HCT116 (cell line): ENCODE measurements around the gene PIGA. TPM values are rescaled to one million over a fixed set of nuclear protein-coding genes. Genes with fewer than 3 reads are reported as not detected.

Source experiments
- ATAC-seq: fragments of 200-7000 bp; cut with Tn5 transposase; 2 replicates; pipeline ENCODE4 v1.9.1; 2020; ENCODE audit warnings: mild to moderate bottlenecking, moderate library complexity
- BruUV-seq: library from RNA; stranded (reverse); fragments of 400-500 nt; replicated peaks from 2 replicates; lab custom pipeline; 2021; lab: Mats Ljungman, UMichigan
- CTCF ChIA-PET: fragments of 300-600 bp; sonication (Branson Sonifier 250); formaldehyde crosslinking; loops from one replicate; lab custom pipeline; 2021; ENCODE audit warnings: antibody characterized with exemption; lab: Charles Lee
- POLR2A ChIA-PET: fragments of 300-600, 350-600 bp; sonication (Branson Sonifier 250); formaldehyde crosslinking; loops from one replicate; lab custom pipeline; 2021; ENCODE audit warnings: antibody characterized with exemption; lab: Charles Lee
- RAD21 ChIA-PET, 2 experiments: fragments of 300-600 bp; sonication (Branson Sonifier 250); formaldehyde crosslinking; loops; one replicate each; lab custom pipeline; 2023; ENCODE audit warnings: low total read pairs in 2 of 2; ENCODE audit not compliant: uncharacterized antibody in 2 of 2, unreplicated experiment in 2 of 2, low non-redundant PET in 1 of 2; lab: Charles Lee
- DNase-seq: peaks from one replicate; pipeline ENCODE4 v3.0.0-alpha.2; 2010; ENCODE audit warnings: low read depth, low spot score
- H2AFZ ChIP-seq: fragments of 200-600 bp; shearing (Covaris generic), sonication (generic); 2 replicates; pipeline ENCODE4 v1.6.1; 2017; ENCODE audit warnings: low read depth, mixed run types, mixed read lengths, antibody characterized with exemption, low read length; ENCODE audit not compliant: poor library complexity, severe bottlenecking
- H3K27ac ChIP-seq: 2 replicates; pipeline ENCODE4 v1.5.1; 2012; ENCODE audit warnings: low read depth, low read length
- H3K27me3 ChIP-seq: fragments of 200-600 bp; sonication (generic); 2 replicates; pipeline ENCODE4 v1.6.1; 2016; ENCODE audit warnings: mixed run types, low read length, mixed read lengths; ENCODE audit not compliant: insufficient read depth
- H3K36me3 ChIP-seq, 2 experiments: fragments of 200-500 bp in 1 of 2; fragments of 200-600 bp in 1 of 2; sonication (Bioruptor generic) in 1 of 2; sonication (generic) in 1 of 2; 2 replicates each; pipeline versions ENCODE4 v1.5.1 to v1.6.1; 2014 to 2016; ENCODE audit warnings: low read length in 2 of 2, inconsistent platforms in 1 of 2, mixed read lengths in 1 of 2, mixed run types in 1 of 2; ENCODE audit not compliant: insufficient read depth in 2 of 2, control insufficient read depth in 1 of 2
- H3K4me1 ChIP-seq, 2 experiments: fragments of 200-600 bp in 1 of 2; sonication (generic) in 1 of 2; 2 replicates each; pipeline versions ENCODE4 v1.5.1 to v1.6.1; 2012 to 2017; ENCODE audit warnings: low read length in 2 of 2, inconsistent platforms in 1 of 2, mild to moderate bottlenecking in 1 of 2, mixed read lengths in 1 of 2, mixed run types in 1 of 2, moderate library complexity in 1 of 2; ENCODE audit not compliant: insufficient read depth in 2 of 2, control insufficient read depth in 1 of 2
- H3K4me2 ChIP-seq: fragments of 200-600 bp; sonication (generic); 2 replicates; pipeline ENCODE4 v1.6.1; 2017; ENCODE audit warnings: mixed run types, low read length, mixed read lengths
- H3K4me3 ChIP-seq, 2 experiments: fragments of 200-600 bp in 1 of 2; sonication (generic) in 1 of 2; replicated peaks in 1 of 2; 2 replicates each; pipeline ENCODE4 v1.5.1; 2011 to 2016; ENCODE audit warnings: low read length in 2 of 2, control low read depth in 1 of 2, low read depth in 1 of 2, mild to moderate bottlenecking in 1 of 2, mixed read lengths in 1 of 2, mixed run types in 1 of 2
- H3K79me2 ChIP-seq: fragments of 200-600 bp; sonication (generic); 2 replicates; pipeline ENCODE4 v1.6.1; 2017; ENCODE audit warnings: mild to moderate bottlenecking, mixed run types, low read length, moderate library complexity, mixed read lengths; ENCODE audit not compliant: insufficient read depth
- H3K9ac ChIP-seq: fragments of 200-600 bp; sonication (generic); 2 replicates; pipeline ENCODE4 v1.6.1; 2016; ENCODE audit warnings: low read length, mixed read lengths
- H3K9me2 ChIP-seq: fragments of 200-600 bp; sonication (generic), shearing (Covaris generic); 2 replicates; pipeline ENCODE4 v1.6.1; 2017; ENCODE audit warnings: mixed run types, mild to moderate bottlenecking, moderate library complexity; ENCODE audit not compliant: insufficient read depth
- H3K9me3 ChIP-seq, 2 experiments: fragments of 200-500 bp in 1 of 2; fragments of 200-600 bp in 1 of 2; sonication (Bioruptor generic) in 1 of 2; sonication (generic) in 1 of 2; 2 replicates each; pipeline ENCODE4 v1.6.1; 2014 to 2017; ENCODE audit warnings: low read length in 2 of 2, mixed read lengths in 2 of 2, inconsistent platforms in 1 of 2, low read depth in 1 of 2, mild to moderate bottlenecking in 1 of 2, mixed run types in 1 of 2, moderate library complexity in 1 of 2; ENCODE audit not compliant: control insufficient read depth in 1 of 2, insufficient read depth in 1 of 2
- H4K20me1 ChIP-seq: fragments of 200-600 bp; sonication (generic), shearing (Covaris generic); 2 replicates; pipeline ENCODE4 v1.6.1; 2017; ENCODE audit warnings: mixed run types, mild to moderate bottlenecking, moderate library complexity; ENCODE audit not compliant: insufficient read depth
- CEBPB ChIP-seq: IDR thresholded peaks from 2 replicates; pipeline ENCODE4 v1.6.1; 2012; ENCODE audit warnings: low read depth
- FOSL1 ChIP-seq: IDR thresholded peaks from 2 replicates; pipeline ENCODE4 v1.6.1; 2012; ENCODE audit warnings: low read depth
- JUND ChIP-seq: IDR thresholded peaks from 2 replicates; pipeline ENCODE4 v1.6.1; 2012
- SP1 ChIP-seq: IDR thresholded peaks from 2 replicates; pipeline ENCODE4 v1.6.1; 2012; ENCODE audit warnings: low read depth
- SRF ChIP-seq: IDR thresholded peaks from 2 replicates; pipeline ENCODE4 v1.6.1; 2012; ENCODE audit warnings: low read depth
- ZNF274 ChIP-seq: fragments of 200-500 bp; sonication (Bioruptor generic); IDR thresholded peaks from 2 replicates; pipeline ENCODE4 v1.6.1; 2014; ENCODE audit warnings: mild to moderate bottlenecking, low read depth, low read length, inconsistent platforms
- intact Hi-C: fragments of 100-400 bp; cut with micrococcal nuclease; formaldehyde crosslinking; loops from 2 replicates; pipeline ENCODE4 v1.10.0; 2022
- total RNA-seq: library from RNA; stranded (reverse); gene quantifications from one replicate; pipeline ENCODE4 v1.2.1, GENCODE V29; 2021; ENCODE audit not compliant: unreplicated experiment
- TF ChIP-seq, protein P1 (sequence below): IDR thresholded peaks from 2 replicates; pipeline ENCODE4 v1.6.1; 2012

The PIGA gene
- total RNA-seq, 1 experiment from 2014 or later, result 12.7 TPM

DNA sequence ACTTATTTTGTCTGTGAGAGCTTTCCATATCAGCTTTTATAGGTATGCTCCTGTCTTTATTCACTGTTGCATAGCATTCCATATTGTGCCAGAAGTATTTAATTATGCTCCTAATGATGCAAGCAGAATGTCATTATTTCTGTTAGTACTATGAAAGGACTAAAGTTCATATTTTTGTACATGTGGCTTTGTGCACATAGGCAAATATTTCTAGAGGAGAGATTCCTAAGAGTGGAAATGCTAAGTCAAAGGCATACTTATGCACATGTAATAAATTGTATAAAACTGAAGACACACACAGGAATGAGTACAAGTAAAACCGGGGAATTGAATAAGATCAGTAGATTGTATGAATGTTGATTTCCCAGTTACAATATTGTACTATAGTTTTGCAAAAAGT is 63.6 kb downstream of the PIGA start:
- no peak overlapping the region for H3K4me2 ChIP-seq
- DNase-seq, result no peak
- TF ChIP-seq, protein P1, sequence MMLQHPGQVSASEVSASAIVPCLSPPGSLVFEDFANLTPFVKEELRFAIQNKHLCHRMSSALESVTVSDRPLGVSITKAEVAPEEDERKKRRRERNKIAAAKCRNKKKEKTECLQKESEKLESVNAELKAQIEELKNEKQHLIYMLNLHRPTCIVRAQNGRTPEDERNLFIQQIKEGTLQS, result no peak
- no peak for TF ChIP-seq ZNF274
- TF ChIP-seq, all 23 proteins: peak for 0
- H3K27ac ChIP-seq, result no peak overlapping the region
- CTCF ChIA-PET, result no interaction called here
- H3K9ac ChIP-seq, result no peak overlapping the region
- RAD21 ChIA-PET, result no interaction called here
- POLR2A ChIA-PET, result no interaction called here
- no peaks in the 10 kb centered on the region for H3K36me3 ChIP-seq
- no peaks in the 10 kb centered on the region for H3K27me3 ChIP-seq
- H3K79me2 ChIP-seq, result no peaks in the 10 kb centered on the region
- intact Hi-C loops, result no loop called here
- no peak for ATAC-seq
- H2AFZ ChIP-seq, result no peak overlapping the region
- H3K4me3 ChIP-seq, result no peak overlapping the region
- BruUV-seq, result no TSS peak
- no peaks in the 10 kb centered on the region for H3K9me2 ChIP-seq
- H3K4me1 ChIP-seq, result peaks cover 9 to 18% of the 10 kb centered on the region in 2 experiments; a peak in 3 of 4 replicates
- no peaks in the 10 kb centered on the region for H3K9me3 ChIP-seq
- H4K20me1 ChIP-seq, result no peaks in the 10 kb centered on the region

DNA sequence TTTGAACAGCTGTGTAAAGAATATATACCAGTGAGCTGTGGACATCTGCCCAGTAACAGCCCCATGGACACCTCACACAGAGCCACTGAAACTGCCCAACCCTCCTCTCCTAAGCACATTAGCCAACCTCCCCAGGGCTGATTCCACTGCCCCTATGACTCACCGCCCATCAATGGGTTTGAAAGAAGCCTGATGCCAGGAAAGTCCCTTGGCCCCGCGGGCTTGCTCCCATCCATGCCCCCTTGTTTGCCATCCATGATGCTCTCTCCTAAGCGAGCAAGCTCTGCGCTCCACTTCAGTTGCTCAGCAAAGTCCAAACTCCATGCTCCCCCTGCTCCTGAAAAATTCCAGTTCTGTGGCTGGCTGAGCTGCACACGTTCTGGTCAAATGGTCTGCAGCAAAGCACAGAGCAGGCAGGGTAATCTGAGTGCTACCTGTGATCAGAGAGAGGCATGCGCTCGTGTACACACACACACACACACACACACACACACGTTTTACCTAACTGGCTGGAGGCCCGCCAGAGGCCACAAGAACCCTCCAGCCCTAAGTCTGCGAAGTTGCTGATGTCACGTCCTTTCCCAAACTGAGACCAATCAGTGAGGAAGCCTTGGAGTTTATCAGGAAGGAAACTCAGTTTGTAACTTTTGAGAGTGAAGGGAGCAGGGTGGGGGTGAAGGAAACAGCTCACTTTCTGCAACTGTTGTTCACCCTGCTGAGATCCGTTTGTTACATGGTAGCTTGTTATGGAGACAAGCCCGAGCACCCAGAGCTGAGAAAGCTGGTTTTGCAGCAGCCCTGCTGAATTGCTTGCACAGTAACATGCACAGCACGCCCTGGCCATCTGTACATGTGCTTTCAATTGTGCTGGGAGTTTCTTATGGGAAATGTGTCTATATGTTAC is 65.5 kb downstream of the PIGA start, which contains the start of gene ASB9:
Gene ASB9 (minus strand): TSS at position 466 of the 904 bp plus-strand sequence. CDS start 209 bp downstream, at position 257.
- peak; percentile 39 for DNase-seq
- Histone ChIP-seq H3K27me3 (no peaks in the 10 kb centered on the region), H2AFZ (peak within 1 kb of the TSS; percentile 78), H3K36me3 (no peaks in the 10 kb centered on the region), H3K4me2 (peak within 1 kb of the TSS; percentile 72), H3K9me3 (no peaks in the 10 kb centered on the region), H3K4me1 (peaks cover 9 to 18% of the 10 kb centered on the region in 2 experiments; a peak in 3 of 4 replicates), H3K9me2 (no peaks in the 10 kb centered on the region), H3K79me2 (no peaks in the 10 kb centered on the region), H3K4me3 (peak within 1 kb of the TSS; percentile 15 to 44), H3K27ac (peak within 1 kb of the TSS; percentile 49), H4K20me1 (no peaks in the 10 kb centered on the region)
- ChIA-PET RAD21 (no interaction called here), POLR2A (no interaction called here), CTCF (no interaction called here)
- intact Hi-C loops, result no loop called here
- ATAC-seq, result peak; percentile 89
- no peak for TF ChIP-seq SRF
- peak; percentile 34 for TF ChIP-seq SP1
- peak; percentile 52 for TF ChIP-seq FOSL1
- TF ChIP-seq, protein P1, result no peak
- TF ChIP-seq CEBPB, result 0 out of 2 replicates have a peak, but pooled peaks have one; percentile 29
- 0 out of 2 replicates have a peak, but pooled peaks have one; percentile 28 for TF ChIP-seq JUND
- TF ChIP-seq, all 23 proteins: peak for 4
- H3K9ac ChIP-seq, result peak within 1 kb of the TSS; percentile 36; the same call in 1 of the 2 replicates
- BruUV-seq, result no TSS peak

Other genes with a start within 250 kb of the PIGA start
- gene ASB9, start 65.4 kb downstream of the PIGA start, total RNA-seq, result 2.9 TPM
- gene ASB11, start 19.9 kb downstream of the PIGA start, total RNA-seq, result not detected
- 0.37 TPM for gene VEGFD, start 48.9 kb upstream of the PIGA start, total RNA-seq
- 27.5 TPM for gene PIR, start 157.8 kb upstream of the PIGA start, total RNA-seq
- not detected for gene BMX, start 165.3 kb upstream of the PIGA start, total RNA-seq